Stomach (tissue), 9 donors: Measurements from ENCODE around the gene RAC3. TPM values are rescaled to one million over a fixed set of nuclear protein-coding genes. Genes with fewer than 3 reads are reported as not detected.

ENCODE experiments used
- DNase-seq, 2 donors: peaks; one replicate each; pipeline versions ENCODE4 v3.0.0 to v3.0.0-alpha.2; 2013 to 2019
- H3K27ac ChIP-seq, 5 donors: fragments of 200-600 bp in 4 of 5; sonication (generic) in 4 of 5; one replicate each; pipeline ENCODE4 v1.5.1; 2013 to 2019; ENCODE audit warnings: mild to moderate bottlenecking in 1 of 5, moderate library complexity in 1 of 5
- H3K27me3 ChIP-seq, 3 donors: fragments of 200-600 bp; sonication (generic); one replicate each; pipeline ENCODE4 v1.5.1; 2017 to 2019; ENCODE audit warnings: mixed run types in 1 of 3
- H3K36me3 ChIP-seq, 4 donors: fragments of 200-600 bp; sonication (generic); 1 replicate in 3 of 4; 2 replicates in 1 of 4; pipeline ENCODE4 v1.5.1; 2016 to 2019
- H3K4me1 ChIP-seq, 4 donors: fragments of 200-600 bp; sonication (generic); one replicate each; pipeline ENCODE4 v1.5.1; 2016 to 2019
- H3K4me3 ChIP-seq, 4 donors: fragments of 200-600 bp; sonication (generic) in 3 of 4; one replicate each; pipeline ENCODE4 v1.5.1; 2016 to 2019; ENCODE audit warnings: mild to moderate bottlenecking in 1 of 4
- H3K9me3 ChIP-seq, 4 donors: fragments of 200-600 bp; sonication (generic); one replicate each; pipeline ENCODE4 v1.5.1; 2016 to 2019
- EP300 ChIP-seq: sonication (generic); formaldehyde crosslinking; IDR thresholded peaks from one replicate; pipeline ENCODE4 v1.6.1; 2017; ENCODE audit warnings: antibody characterized with exemption
- POLR2A ChIP-seq, 4 donors: fragments of 450-650 bp; IDR thresholded peaks; one replicate each; pipeline ENCODE4 v1.6.1; 2016; ENCODE audit warnings: antibody characterized with exemption in 4 of 4, control low read depth in 2 of 4, mild to moderate bottlenecking in 1 of 4, moderate library complexity in 1 of 4
- POLR2AphosphoS5 ChIP-seq, 3 donors: sonication (generic); formaldehyde crosslinking; IDR thresholded peaks; one replicate each; pipeline ENCODE4 v1.6.1; 2016; ENCODE audit warnings: antibody characterized with exemption in 3 of 3
- WGBS, 5 donors: extraction: QIAGEN DNeasy Blood & Tissue Kit in 3 of 5; methylation state at CpG; one replicate each; pipeline versions ENCODE4 v1.1.5 to v1.1.7; 2013 to 2018; 5-methylcytosine and 5-hydroxymethylcytosine counted together
- intact Hi-C: fragments of 100-400 bp; cut with DNase I; formaldehyde crosslinking; loops from one replicate; pipeline ENCODE4 v1.15.1; 2023; ENCODE audit warnings: low total_unique reads
- polyA plus RNA-seq, 3 donors: library from polyadenylated mRNA; stranded (reverse); fragments of 200-250 nt; gene quantifications; one replicate each; pipeline ENCODE4 v1.2.3, GENCODE V29; 2013
- total RNA-seq, 5 donors: library from RNA; depleted of rRNA; stranded (reverse); fragments of >200 nt; gene quantifications; one replicate each; pipeline versions ENCODE4 v1.1.0 to v1.2.3, GENCODE V29; 2014 to 2016
- TF ChIP-seq, protein P1 (sequence below), 7 experiments: fragments of 450-650 bp in 4 of 7; fragments of 200-600 bp in 3 of 7; sonication (generic) in 3 of 7; IDR thresholded peaks; one replicate each; pipeline ENCODE4 v1.5.1; 2016 to 2019; ENCODE audit warnings: antibody characterized with exemption in 7 of 7, control low read depth in 2 of 7, mild to moderate bottlenecking in 1 of 7
- donor health status: healthy with polysubstance abuse.
- donor health status: Bipolar disorder and iron deficiency.
- donor health status: healthy.

The RAC3 gene
- total and polyA plus RNA-seq, 8 donors = 1.2 to 24.8 (median 11.6) TPM; not detected in 1

DNA sequence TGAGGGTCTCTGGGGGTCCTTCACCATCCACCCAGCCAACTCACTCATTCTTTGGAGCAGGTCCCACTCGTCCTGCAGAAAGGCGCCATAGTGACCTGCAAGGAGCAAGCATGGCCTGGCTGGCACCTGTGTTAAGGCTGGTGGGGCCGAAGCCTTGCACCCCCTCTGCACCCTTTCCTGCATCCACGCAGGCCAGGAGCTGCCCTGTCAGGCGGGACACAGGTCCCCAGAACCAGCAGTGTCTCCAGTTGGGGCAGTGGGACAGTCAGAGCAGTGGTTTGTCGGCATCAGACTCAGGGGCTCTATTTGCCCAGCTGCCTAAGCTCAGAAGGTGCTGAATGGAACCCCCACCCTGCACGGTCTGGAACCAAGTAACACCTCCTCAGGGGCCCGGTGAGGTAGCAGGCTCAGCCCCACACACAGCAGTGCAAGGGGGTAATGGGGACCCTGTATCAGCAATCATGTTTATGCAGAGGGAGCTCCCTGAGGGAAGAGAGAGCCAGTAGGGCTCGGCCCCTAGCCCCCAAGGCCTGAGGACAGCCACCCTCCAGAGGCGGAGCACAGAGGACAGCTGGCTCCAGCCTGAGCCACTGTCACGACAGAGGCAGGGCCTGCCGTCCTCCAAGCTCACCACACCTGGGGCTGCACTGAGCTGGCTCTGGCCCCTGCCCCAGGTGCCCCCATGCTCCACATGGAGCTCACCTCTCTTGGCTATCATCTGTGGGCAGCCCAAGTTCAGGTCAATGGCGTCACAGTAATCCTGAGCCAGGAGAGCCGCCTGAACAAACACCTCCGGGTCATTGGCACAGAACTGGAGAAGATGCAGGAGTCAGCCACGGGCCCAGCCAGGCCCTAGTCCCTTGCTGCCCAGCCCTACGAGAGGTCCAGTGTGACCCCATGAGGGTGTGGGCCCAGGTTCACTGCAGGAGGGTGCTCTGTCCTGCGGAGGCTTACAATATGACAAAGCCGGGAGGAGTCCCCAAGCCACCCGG, 32.2 kb downstream of the RAC3 start:
- 49 to 81% (median 66%) methylated on average over 3 to 20 of the region's 20 CpGs for WGBS, 5 donors
- Histone ChIP-seq H3K27ac (peak overlapping the region in 3 of 5 donors; percentile 87 to 89 (median 89)), H3K9me3 (no peaks in the 10 kb centered on the region), H3K4me1 (peaks cover 25 to 36% (median 34%) of the 10 kb centered on the region in 4 donors), H3K27me3 (no peaks in the 10 kb centered on the region), H3K36me3 (peaks cover 40 to 57% (median 55%) of the 10 kb centered on the region in 4 donors), H3K4me3 (peak overlapping the region in 3 of 4 donors; percentile 79 to 98 (median 98))
- intact Hi-C loops = no loop called here
- no peak for DNase-seq
- TF ChIP-seq POLR2A (IDR thresholded peaks at IDR 0.05) = no peak
- TF ChIP-seq EP300 = no peak
- no peak for TF ChIP-seq POLR2AphosphoS5 (IDR thresholded peaks at IDR 0.05)
- TF ChIP-seq, protein P1, sequence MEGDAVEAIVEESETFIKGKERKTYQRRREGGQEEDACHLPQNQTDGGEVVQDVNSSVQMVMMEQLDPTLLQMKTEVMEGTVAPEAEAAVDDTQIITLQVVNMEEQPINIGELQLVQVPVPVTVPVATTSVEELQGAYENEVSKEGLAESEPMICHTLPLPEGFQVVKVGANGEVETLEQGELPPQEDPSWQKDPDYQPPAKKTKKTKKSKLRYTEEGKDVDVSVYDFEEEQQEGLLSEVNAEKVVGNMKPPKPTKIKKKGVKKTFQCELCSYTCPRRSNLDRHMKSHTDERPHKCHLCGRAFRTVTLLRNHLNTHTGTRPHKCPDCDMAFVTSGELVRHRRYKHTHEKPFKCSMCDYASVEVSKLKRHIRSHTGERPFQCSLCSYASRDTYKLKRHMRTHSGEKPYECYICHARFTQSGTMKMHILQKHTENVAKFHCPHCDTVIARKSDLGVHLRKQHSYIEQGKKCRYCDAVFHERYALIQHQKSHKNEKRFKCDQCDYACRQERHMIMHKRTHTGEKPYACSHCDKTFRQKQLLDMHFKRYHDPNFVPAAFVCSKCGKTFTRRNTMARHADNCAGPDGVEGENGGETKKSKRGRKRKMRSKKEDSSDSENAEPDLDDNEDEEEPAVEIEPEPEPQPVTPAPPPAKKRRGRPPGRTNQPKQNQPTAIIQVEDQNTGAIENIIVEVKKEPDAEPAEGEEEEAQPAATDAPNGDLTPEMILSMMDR (IDR thresholded peaks at IDR 0.05) = no peak

DNA sequence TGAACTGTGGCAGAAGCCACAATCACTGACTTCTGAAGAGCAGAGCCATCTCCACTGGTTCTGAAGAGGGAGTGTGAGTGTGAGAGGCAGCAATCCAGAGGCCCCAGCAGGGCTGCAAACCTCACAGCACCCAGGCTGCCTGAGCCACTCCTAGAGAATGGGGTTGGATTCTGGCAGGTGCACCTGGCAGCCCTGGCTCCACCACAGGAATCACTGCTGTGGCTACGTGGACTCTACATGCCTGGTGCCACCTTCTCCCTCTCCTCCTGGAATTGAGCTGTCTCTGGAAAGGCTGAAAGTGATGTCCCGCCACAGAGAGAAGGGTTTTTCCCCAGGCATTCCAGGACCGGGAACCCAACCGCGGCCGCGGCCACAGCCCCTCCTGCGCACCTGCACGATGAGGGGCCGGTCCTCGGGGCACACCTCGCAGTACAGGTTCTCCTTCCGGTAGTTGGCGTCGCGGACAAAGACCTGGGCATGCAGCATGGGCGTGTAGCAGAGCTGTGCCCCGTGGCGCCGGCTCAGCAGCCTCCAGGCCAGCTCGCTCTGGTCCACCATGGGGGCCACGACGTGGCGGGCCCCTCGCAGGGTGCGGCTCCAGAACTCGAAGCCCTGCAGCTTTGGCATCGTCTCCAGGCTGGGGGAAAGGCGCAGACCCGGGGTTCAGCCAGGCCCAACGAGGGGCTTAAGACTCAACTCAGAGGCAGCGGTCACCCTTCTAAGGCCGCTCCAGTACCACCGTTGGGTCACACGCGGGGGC, 33.1 kb downstream of the RAC3 start:
- Histone ChIP-seq H3K9me3 (no peaks in the 10 kb centered on the region), H3K27me3 (no peaks in the 10 kb centered on the region), H3K4me3 (peak overlapping the region; percentile 79 to 98 (median 96)), H3K27ac (peak overlapping the region; percentile 78 to 89 (median 87)), H3K4me1 (peaks cover 25 to 36% (median 34%) of the 10 kb centered on the region in 4 donors), H3K36me3 (peaks cover 31 to 48% (median 46%) of the 10 kb centered on the region in 4 donors)
- peak; percentile 57 to 61 for DNase-seq
- 13 to 47% (median 18%) methylated on average over 30 to 36 of the region's 36 CpGs for WGBS, 5 donors
- intact Hi-C loops = no loop called here
- TF ChIP-seq, protein P1 (IDR thresholded peaks at IDR 0.05) = no peak
- TF ChIP-seq POLR2AphosphoS5 (IDR thresholded peaks at IDR 0.05) = no peak
- TF ChIP-seq EP300 = no peak
- TF ChIP-seq POLR2A (IDR thresholded peaks at IDR 0.05) = no peak

DNA sequence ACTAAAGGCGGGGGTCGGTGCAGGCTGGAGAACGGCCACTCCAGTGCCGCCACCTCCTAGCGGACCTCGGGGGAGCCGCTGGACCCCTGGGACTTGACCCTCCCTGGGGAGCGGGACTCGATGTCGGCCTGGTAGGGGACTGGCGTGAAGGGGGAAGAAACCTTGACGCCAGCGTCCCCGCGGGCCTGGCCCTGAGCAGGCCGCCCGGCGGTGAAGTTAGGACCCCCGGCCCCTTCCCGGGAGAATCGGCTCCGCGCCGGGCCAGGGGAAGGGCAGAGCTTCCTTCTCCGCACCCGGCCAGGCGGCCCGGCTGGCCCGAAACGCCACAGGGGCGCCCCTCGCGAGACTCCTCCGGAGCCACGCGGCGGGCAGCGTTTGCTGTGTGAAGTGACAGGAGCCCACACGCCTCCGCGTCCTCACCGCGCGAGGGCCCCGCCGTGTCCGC, 33.7 kb downstream of the RAC3 start:
- peak overlapping the region; percentile 78 to 89 (median 87) for H3K27ac ChIP-seq
- 0 to 2% (median 1%) methylated on average over 12 to 47 of the region's 47 CpGs for WGBS, 5 donors
- peaks cover 27 to 42% (median 40%) of the 10 kb centered on the region in 4 donors for H3K36me3 ChIP-seq
- H3K4me3 ChIP-seq = peak overlapping the region; percentile 79 to 98 (median 96)
- no peaks in the 10 kb centered on the region for H3K27me3 ChIP-seq
- DNase-seq = no peak
- intact Hi-C loops = no loop called here
- TF ChIP-seq POLR2AphosphoS5 (IDR thresholded peaks at IDR 0.05) (no peak), EP300 (no peak), POLR2A (IDR thresholded peaks at IDR 0.05) (no peak)
- TF ChIP-seq, protein P1 (IDR thresholded peaks at IDR 0.05) = no peak
- no peaks in the 10 kb centered on the region for H3K9me3 ChIP-seq
- peaks cover 25 to 36% (median 34%) of the 10 kb centered on the region in 4 donors for H3K4me1 ChIP-seq
